Muscle layer of duodenum (tissue), 2 donors: ENCODE measurements around the gene TXNDC5.

Experiments used
- H3K27ac ChIP-seq: one replicate; pipeline ENCODE4 v1.7.0; 2013; ENCODE audit warnings: mild to moderate bottlenecking, low read length
- H3K27me3 ChIP-seq: one replicate; pipeline ENCODE4 v1.7.0; 2013; ENCODE audit warnings: low read depth, mild to moderate bottlenecking, control low read depth, low read length
- H3K36me3 ChIP-seq, 2 donors: one replicate each; pipeline ENCODE4 v1.7.0; 2013; ENCODE audit warnings: low read length in 2 of 2, control low read depth in 1 of 2, mild to moderate bottlenecking in 1 of 2; ENCODE audit not compliant: insufficient read depth in 2 of 2, control insufficient read depth in 1 of 2
- H3K4me1 ChIP-seq, 2 donors: one replicate each; pipeline ENCODE4 v1.7.0; 2013; ENCODE audit warnings: low read length in 2 of 2, mild to moderate bottlenecking in 2 of 2, control low read depth in 1 of 2, moderate library complexity in 1 of 2; ENCODE audit not compliant: insufficient read depth in 2 of 2, control insufficient read depth in 1 of 2
- H3K4me3 ChIP-seq, 2 donors: one replicate each; pipeline ENCODE4 v1.7.0; 2013; ENCODE audit warnings: low read length in 2 of 2, low read depth in 1 of 2, mild to moderate bottlenecking in 1 of 2
- H3K9me3 ChIP-seq, 2 donors: one replicate each; pipeline ENCODE4 v1.7.0; 2013; ENCODE audit warnings: low read length in 2 of 2, control low read depth in 1 of 2, mild to moderate bottlenecking in 1 of 2; ENCODE audit not compliant: control insufficient read depth in 1 of 2
- donor health status: healthy.

The TXNDC5 gene

DNA sequence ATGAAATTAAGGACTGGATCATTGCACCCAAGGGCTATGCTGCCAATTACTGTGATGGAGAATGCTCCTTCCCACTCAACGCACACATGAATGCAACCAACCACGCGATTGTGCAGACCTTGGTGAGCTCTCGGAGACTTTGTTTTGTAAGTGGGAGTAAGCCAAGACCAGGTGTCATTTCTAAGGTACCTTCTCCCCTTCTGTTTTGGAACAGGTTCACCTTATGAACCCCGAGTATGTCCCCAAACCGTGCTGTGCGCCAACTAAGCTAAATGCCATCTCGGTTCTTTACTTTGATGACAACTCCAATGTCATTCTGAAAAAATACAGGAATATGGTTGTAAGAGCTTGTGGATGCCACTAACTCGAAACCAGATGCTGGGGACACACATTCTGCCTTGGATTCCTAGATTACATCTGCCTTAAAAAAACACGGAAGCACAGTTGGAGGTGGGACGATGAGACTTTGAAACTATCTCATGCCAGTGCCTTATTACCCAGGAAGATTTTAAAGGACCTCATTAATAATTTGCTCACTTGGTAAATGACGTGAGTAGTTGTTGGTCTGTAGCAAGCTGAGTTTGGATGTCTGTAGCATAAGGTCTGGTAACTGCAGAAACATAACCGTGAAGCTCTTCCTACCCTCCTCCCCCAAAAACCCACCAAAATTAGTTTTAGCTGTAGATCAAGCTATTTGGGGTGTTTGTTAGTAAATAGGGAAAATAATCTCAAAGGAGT is 30.4 kb downstream of the TXNDC5 start:
- Histone ChIP-seq H3K4me3 (no peak overlapping the region), H3K36me3 (peaks cover 38 to 42% of the 10 kb centered on the region in 2 donors), H3K27me3 (no peaks in the 10 kb centered on the region), H3K27ac (no peak overlapping the region), H3K4me1 (no peaks in the 10 kb centered on the region), H3K9me3 (no peaks in the 10 kb centered on the region)

DNA sequence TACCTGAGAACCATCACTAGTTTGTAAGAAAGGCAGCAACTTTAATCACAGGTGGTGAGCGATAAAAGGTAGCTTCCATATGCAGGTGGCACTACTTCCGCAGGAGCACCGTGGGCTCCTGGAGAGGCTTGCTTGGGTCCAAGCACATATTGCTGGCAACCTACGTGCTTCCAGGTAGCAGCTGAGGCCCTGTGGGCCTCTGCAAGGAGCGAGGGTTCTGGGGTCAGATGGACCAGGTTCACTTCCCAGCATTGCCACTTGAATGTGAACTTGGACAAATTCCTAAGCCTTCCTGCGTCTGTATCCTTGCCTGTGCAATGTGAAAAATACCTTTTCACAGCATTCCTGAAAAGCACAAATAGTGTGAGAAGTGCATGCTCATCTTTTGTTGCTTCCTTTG is 31.0 kb downstream of the TXNDC5 start:
- Histone ChIP-seq H3K36me3 (peaks cover 32 to 37% of the 10 kb centered on the region in 2 donors), H3K4me3 (no peak overlapping the region), H3K27ac (no peak overlapping the region), H3K4me1 (no peaks in the 10 kb centered on the region), H3K27me3 (no peaks in the 10 kb centered on the region), H3K9me3 (no peaks in the 10 kb centered on the region)

DNA sequence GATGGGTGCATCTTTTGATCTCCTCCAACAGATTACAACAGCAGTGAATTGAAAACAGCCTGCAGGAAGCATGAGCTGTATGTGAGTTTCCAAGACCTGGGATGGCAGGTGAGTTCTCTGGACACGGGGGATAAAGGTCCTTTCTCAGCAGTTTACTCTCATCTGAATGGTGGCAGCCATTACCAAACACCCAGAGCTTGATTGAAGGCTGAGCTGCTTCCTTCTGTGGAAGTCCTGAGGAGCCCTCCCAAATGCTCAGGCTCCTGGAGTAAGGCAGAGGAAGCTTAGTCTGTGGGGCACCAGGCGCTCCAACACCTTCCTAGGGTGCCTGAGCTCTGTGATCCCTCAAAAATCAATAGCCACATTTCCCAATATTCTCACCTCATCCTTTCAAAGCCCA is 31.5 kb downstream of the TXNDC5 start:
- Histone ChIP-seq H3K27me3 (no peaks in the 10 kb centered on the region), H3K27ac (no peak overlapping the region), H3K4me1 (no peaks in the 10 kb centered on the region), H3K36me3 (peaks cover 27 to 31% of the 10 kb centered on the region in 2 donors), H3K4me3 (no peak overlapping the region), H3K9me3 (no peaks in the 10 kb centered on the region)

DNA sequence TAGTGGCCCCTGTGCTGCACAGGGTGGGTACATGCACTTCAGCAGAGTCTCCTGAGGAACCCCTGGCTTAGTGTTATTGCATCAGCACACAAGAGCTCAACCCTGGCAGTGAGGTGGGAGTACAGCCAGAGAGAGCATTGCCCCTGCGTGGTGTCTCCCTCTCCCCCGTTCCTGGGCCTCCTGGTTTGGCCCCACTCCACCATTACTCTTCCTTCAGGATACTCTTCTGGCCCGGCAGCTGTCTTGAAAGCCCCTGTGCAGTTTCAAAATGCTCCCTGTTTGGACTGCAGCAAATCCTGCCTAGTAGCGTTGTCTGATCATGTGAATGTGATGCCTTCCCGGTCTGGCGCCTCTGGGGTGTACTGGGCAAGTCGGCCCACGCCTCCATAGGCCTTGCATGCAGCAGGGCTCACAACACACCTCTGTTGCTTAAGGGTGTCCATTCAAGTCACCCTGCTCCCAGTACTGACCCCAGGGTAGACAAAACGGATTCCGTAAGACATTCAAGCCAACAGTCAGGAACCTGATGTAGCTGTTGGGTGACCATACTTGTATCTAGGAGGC is 32.1 kb downstream of the TXNDC5 start:
- no peaks in the 10 kb centered on the region for H3K4me1 ChIP-seq
- peaks cover 0 to 3% of the 10 kb centered on the region in 2 donors for H3K9me3 ChIP-seq
- peaks cover 21 to 26% of the 10 kb centered on the region in 2 donors for H3K36me3 ChIP-seq
- no peak overlapping the region for H3K4me3 ChIP-seq
- H3K27me3 ChIP-seq, result no peaks in the 10 kb centered on the region
- no peak overlapping the region for H3K27ac ChIP-seq

DNA sequence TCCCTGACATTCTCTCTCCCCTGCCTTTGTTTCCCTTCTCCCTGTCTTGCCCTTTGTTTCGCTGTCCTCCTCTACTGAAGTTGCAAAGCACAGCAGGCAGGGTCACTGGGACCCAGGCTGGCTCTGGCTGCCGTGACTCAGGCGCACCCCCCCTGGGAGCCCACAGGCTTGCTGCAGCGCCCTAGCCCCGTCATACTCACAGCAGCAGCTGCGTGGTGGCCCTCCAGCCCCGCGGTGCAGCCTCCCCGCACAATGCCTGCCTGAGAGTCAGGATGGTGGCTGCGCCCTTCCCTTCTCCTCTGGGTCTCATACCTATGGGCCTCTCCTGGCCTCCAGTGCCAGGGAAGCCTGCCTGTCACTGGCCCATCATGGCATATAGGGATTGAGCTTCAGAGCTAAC is 41.7 kb downstream of the TXNDC5 start:
- Histone ChIP-seq H3K27ac (no peak overlapping the region), H3K4me3 (no peak overlapping the region), H3K9me3 (peaks cover 0 to 10% of the 10 kb centered on the region in 2 donors), H3K27me3 (no peaks in the 10 kb centered on the region), H3K4me1 (no peaks in the 10 kb centered on the region), H3K36me3 (no peaks in the 10 kb centered on the region)

DNA sequence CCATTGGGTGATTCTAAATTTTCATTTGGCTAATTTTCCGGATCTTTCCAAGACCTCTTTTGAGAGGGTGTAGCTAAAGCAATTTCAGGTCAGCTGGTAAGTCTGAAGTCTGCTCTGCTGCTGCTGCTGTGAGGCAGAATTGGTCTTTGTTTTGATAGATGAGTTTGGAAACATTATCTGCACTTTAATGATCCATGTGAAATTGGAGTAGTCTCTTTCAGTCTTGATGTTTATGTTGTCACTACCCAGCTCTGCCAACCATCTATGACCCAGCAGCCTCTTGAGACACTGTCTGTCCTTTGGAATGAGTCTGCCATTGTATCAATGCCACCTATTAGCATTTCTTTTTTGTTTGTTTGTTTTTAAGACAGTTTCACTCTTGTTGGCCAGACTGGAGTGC is 44.1 kb downstream of the TXNDC5 start:
- no peaks in the 10 kb centered on the region for H3K4me1 ChIP-seq
- no peaks in the 10 kb centered on the region for H3K9me3 ChIP-seq
- H3K36me3 ChIP-seq, result no peaks in the 10 kb centered on the region
- H3K27ac ChIP-seq, result no peak overlapping the region
- no peaks in the 10 kb centered on the region for H3K27me3 ChIP-seq
- no peak overlapping the region for H3K4me3 ChIP-seq

DNA sequence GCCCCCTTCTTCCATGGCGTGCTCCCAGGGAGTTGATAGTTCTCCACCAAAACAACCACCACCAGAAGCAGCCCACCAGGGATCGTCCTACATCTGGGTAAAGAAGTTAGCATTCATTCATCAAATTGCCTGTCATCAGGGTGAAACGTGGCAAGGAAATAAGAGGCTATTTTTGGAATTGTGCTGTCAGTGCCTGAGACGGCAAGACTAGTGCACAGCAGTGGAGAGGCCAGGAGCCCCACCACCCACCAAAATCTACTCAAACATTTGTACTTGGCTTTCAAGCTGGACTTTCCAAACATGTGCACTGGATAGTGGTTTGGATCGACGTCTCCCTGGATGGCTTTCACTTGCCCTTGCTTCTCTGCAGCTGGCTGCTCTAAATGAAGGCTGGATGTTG is 44.8 kb downstream of the TXNDC5 start:
- H3K9me3 ChIP-seq, result no peaks in the 10 kb centered on the region
- no peak overlapping the region for H3K27ac ChIP-seq
- no peaks in the 10 kb centered on the region for H3K36me3 ChIP-seq
- H3K4me1 ChIP-seq, result no peaks in the 10 kb centered on the region
- no peak overlapping the region for H3K4me3 ChIP-seq
- H3K27me3 ChIP-seq, result no peaks in the 10 kb centered on the region

DNA sequence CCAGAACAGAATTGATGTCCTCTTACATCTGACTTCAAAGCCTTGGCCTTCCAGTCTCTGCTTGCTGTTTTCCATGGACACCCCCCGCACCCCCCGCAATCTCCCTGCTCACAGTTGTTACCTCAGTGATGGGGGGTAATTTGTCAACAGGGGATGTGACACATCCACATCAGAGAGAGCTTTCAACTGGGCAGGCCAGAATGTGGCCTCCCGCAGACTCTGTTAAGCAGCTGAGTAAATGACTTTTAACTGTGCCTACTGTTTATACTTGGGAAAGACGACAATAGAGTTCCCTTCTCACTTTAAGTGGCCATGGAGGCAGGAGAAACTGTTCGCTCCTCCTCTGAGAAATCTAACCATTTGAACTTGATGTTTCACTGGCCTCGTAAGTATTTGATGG is 51.0 kb downstream of the TXNDC5 start:
- Histone ChIP-seq H3K36me3 (no peaks in the 10 kb centered on the region), H3K9me3 (no peaks in the 10 kb centered on the region), H3K4me1 (no peaks in the 10 kb centered on the region)

DNA sequence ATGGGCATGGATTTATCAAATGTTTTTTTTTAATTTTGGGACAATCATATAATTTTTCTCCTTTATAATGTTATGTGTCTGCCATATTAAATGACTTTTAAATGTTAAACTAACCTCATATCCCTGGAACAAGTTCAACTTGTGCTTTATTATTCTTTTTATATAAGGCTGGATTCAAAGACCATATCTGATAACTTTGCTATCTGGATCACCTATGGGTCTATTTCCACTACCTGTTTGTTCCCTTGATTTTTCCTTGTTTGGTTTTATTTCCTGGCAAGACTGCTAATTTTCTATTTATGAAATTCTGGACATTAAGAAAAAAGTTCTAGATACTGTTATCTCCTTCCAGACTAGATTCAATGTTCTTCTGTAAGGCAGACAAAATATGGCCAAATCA is 58.8 kb downstream of the TXNDC5 start:
- no peaks in the 10 kb centered on the region for H3K36me3 ChIP-seq

More for the DNA sequence above, 51.0 kb downstream of the TXNDC5 start:
- no peak overlapping the region for H3K4me3 ChIP-seq
- no peak overlapping the region for H3K27ac ChIP-seq
- H3K27me3 ChIP-seq, result no peaks in the 10 kb centered on the region

DNA sequence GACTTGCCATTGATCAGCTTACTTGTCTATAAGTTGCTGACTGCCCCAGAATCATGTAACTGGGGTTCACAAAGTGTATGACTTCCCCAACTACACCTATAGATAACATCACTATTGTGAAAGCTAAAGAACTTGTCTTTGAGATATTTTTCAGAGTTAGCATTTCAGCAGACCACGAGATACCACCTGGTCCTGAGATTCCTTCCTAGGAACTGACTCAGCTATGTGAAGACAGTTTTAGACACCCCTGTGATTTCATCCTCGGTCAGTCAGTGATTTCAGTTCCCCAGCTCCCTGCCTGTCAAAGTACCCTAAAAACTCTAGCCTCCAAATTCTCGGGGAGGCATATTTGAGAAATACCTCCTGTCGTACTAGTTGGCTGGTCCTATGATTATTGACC is 62.4 kb downstream of the TXNDC5 start:
- H3K4me1 ChIP-seq, result no peaks in the 10 kb centered on the region
- H3K27ac ChIP-seq, result no peak overlapping the region
- no peaks in the 10 kb centered on the region for H3K36me3 ChIP-seq
- no peaks in the 10 kb centered on the region for H3K27me3 ChIP-seq
- H3K9me3 ChIP-seq, result peaks cover 12 to 18% of the 10 kb centered on the region in 2 donors
- H3K4me3 ChIP-seq, result no peak overlapping the region

More for the DNA sequence above, 58.8 kb downstream of the TXNDC5 start:
- H3K27ac ChIP-seq, result no peak overlapping the region
- H3K4me1 ChIP-seq, result no peaks in the 10 kb centered on the region
- peaks cover 12 to 18% of the 10 kb centered on the region in 2 donors for H3K9me3 ChIP-seq
- H3K4me3 ChIP-seq, result peak overlapping the region in 1 of 2 donors; percentile 33
- no peaks in the 10 kb centered on the region for H3K27me3 ChIP-seq

DNA sequence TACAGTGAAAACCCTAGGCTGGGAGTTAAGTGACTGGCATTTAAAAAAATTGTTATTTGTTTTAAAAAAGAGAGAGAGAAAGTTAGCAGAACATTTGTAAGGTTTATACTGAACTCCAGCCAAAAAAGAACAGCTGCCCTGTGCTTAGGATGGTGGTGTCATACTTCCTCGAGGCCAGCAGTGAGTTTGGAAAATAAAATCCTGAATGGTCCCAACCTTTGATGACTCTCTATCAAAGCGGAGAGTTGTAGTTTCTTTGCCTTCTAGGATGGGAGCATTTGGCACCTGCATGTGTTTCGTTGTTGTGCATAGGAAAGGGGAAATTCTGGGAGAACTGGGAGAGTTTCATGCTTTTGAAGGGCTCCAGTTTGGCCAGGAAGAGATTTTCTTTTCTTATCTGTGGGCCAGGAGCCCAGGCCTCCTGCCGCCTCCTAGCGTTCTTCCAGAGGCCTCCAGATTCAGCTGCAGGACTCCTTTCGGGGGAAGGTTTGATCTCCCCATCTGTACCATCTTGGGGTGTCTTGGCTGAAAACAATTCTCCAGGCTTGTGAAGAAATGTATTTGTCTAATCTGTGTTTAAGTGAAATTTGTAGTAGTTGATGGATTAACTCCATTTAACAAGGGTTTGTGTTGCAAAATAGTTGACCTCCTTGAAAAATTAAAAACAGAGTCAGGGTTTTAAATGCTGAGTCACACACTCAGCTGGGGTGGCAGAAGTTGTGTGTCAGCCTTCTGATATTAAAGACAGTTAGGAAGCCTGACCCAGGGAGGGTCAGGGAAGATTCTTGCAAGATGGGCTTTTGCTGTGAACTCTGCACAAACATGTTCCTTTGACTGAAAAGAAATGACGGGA is 63.4 kb downstream of the TXNDC5 start:
- no peaks in the 10 kb centered on the region for H3K4me1 ChIP-seq
- no peaks in the 10 kb centered on the region for H3K27me3 ChIP-seq
- H3K4me3 ChIP-seq, result no peak overlapping the region
- peaks cover 8 to 14% of the 10 kb centered on the region in 2 donors for H3K9me3 ChIP-seq
- H3K36me3 ChIP-seq, result no peaks in the 10 kb centered on the region
- no peak overlapping the region for H3K27ac ChIP-seq
